HCT116 (cell line): ENCODE results near the gene RFC1. TPM values are rescaled to one million over a fixed set of nuclear protein-coding genes. Genes with fewer than 3 reads are reported as not detected.
"Not testable (repeated sequence)": the region's sequence is repeated elsewhere in the genome, so short reads cannot be mapped to it uniquely, and the experiment has no call there.

ENCODE experiments used
- ATAC-seq: fragments of 200-7000 bp; cut with Tn5 transposase; 2 replicates; pipeline ENCODE4 v1.9.1; 2020; ENCODE audit warnings: mild to moderate bottlenecking, moderate library complexity
- BruUV-seq: library from RNA; stranded (reverse); fragments of 400-500 nt; replicated peaks from 2 replicates; lab custom pipeline; 2021; lab: Mats Ljungman, UMichigan
- CTCF ChIA-PET: fragments of 300-600 bp; sonication (Branson Sonifier 250); formaldehyde crosslinking; loops from one replicate; lab custom pipeline; 2021; ENCODE audit warnings: antibody characterized with exemption; lab: Charles Lee
- POLR2A ChIA-PET: fragments of 300-600, 350-600 bp; sonication (Branson Sonifier 250); formaldehyde crosslinking; loops from one replicate; lab custom pipeline; 2021; ENCODE audit warnings: antibody characterized with exemption; lab: Charles Lee
- RAD21 ChIA-PET, 2 experiments: fragments of 300-600 bp; sonication (Branson Sonifier 250); formaldehyde crosslinking; loops; one replicate each; lab custom pipeline; 2023; ENCODE audit warnings: low total read pairs in 2 of 2; ENCODE audit not compliant: uncharacterized antibody in 2 of 2, unreplicated experiment in 2 of 2, low non-redundant PET in 1 of 2; lab: Charles Lee
- DNase-seq: peaks from one replicate; pipeline ENCODE4 v3.0.0-alpha.2; 2010; ENCODE audit warnings: low read depth, low spot score
- H2AFZ ChIP-seq: fragments of 200-600 bp; shearing (Covaris generic), sonication (generic); 2 replicates; pipeline ENCODE4 v1.6.1; 2017; ENCODE audit warnings: low read depth, mixed run types, mixed read lengths, antibody characterized with exemption, low read length; ENCODE audit not compliant: poor library complexity, severe bottlenecking
- H3K27ac ChIP-seq: 2 replicates; pipeline ENCODE4 v1.5.1; 2012; ENCODE audit warnings: low read depth, low read length
- H3K27me3 ChIP-seq: fragments of 200-600 bp; sonication (generic); 2 replicates; pipeline ENCODE4 v1.6.1; 2016; ENCODE audit warnings: mixed run types, low read length, mixed read lengths; ENCODE audit not compliant: insufficient read depth
- H3K36me3 ChIP-seq, 2 experiments: fragments of 200-500 bp in 1 of 2; fragments of 200-600 bp in 1 of 2; sonication (Bioruptor generic) in 1 of 2; sonication (generic) in 1 of 2; 2 replicates each; pipeline versions ENCODE4 v1.5.1 to v1.6.1; 2014 to 2016; ENCODE audit warnings: low read length in 2 of 2, inconsistent platforms in 1 of 2, mixed read lengths in 1 of 2, mixed run types in 1 of 2; ENCODE audit not compliant: insufficient read depth in 2 of 2, control insufficient read depth in 1 of 2
- H3K4me1 ChIP-seq, 2 experiments: fragments of 200-600 bp in 1 of 2; sonication (generic) in 1 of 2; 2 replicates each; pipeline versions ENCODE4 v1.5.1 to v1.6.1; 2012 to 2017; ENCODE audit warnings: low read length in 2 of 2, inconsistent platforms in 1 of 2, mild to moderate bottlenecking in 1 of 2, mixed read lengths in 1 of 2, mixed run types in 1 of 2, moderate library complexity in 1 of 2; ENCODE audit not compliant: insufficient read depth in 2 of 2, control insufficient read depth in 1 of 2
- H3K4me2 ChIP-seq: fragments of 200-600 bp; sonication (generic); 2 replicates; pipeline ENCODE4 v1.6.1; 2017; ENCODE audit warnings: mixed run types, low read length, mixed read lengths
- H3K4me3 ChIP-seq, 2 experiments: fragments of 200-600 bp in 1 of 2; sonication (generic) in 1 of 2; replicated peaks in 1 of 2; 2 replicates each; pipeline ENCODE4 v1.5.1; 2011 to 2016; ENCODE audit warnings: low read length in 2 of 2, control low read depth in 1 of 2, low read depth in 1 of 2, mild to moderate bottlenecking in 1 of 2, mixed read lengths in 1 of 2, mixed run types in 1 of 2
- H3K79me2 ChIP-seq: fragments of 200-600 bp; sonication (generic); 2 replicates; pipeline ENCODE4 v1.6.1; 2017; ENCODE audit warnings: mild to moderate bottlenecking, mixed run types, low read length, moderate library complexity, mixed read lengths; ENCODE audit not compliant: insufficient read depth
- H3K9ac ChIP-seq: fragments of 200-600 bp; sonication (generic); 2 replicates; pipeline ENCODE4 v1.6.1; 2016; ENCODE audit warnings: low read length, mixed read lengths
- H3K9me2 ChIP-seq: fragments of 200-600 bp; sonication (generic), shearing (Covaris generic); 2 replicates; pipeline ENCODE4 v1.6.1; 2017; ENCODE audit warnings: mixed run types, mild to moderate bottlenecking, moderate library complexity; ENCODE audit not compliant: insufficient read depth
- H3K9me3 ChIP-seq, 2 experiments: fragments of 200-500 bp in 1 of 2; fragments of 200-600 bp in 1 of 2; sonication (Bioruptor generic) in 1 of 2; sonication (generic) in 1 of 2; 2 replicates each; pipeline ENCODE4 v1.6.1; 2014 to 2017; ENCODE audit warnings: low read length in 2 of 2, mixed read lengths in 2 of 2, inconsistent platforms in 1 of 2, low read depth in 1 of 2, mild to moderate bottlenecking in 1 of 2, mixed run types in 1 of 2, moderate library complexity in 1 of 2; ENCODE audit not compliant: control insufficient read depth in 1 of 2, insufficient read depth in 1 of 2
- H4K20me1 ChIP-seq: fragments of 200-600 bp; sonication (generic), shearing (Covaris generic); 2 replicates; pipeline ENCODE4 v1.6.1; 2017; ENCODE audit warnings: mixed run types, mild to moderate bottlenecking, moderate library complexity; ENCODE audit not compliant: insufficient read depth
- EGR1 ChIP-seq: IDR thresholded peaks from 2 replicates; pipeline ENCODE4 v1.6.1; 2012; ENCODE audit warnings: low read depth
- EZH2phosphoT487 ChIP-seq: fragments of 200-600 bp; IDR thresholded peaks from 2 replicates; pipeline ENCODE4 v1.6.1; 2018; ENCODE audit warnings: antibody characterized with exemption, borderline replicate concordance
- POLR2A ChIP-seq: IDR thresholded peaks from 2 replicates; pipeline ENCODE4 v1.7.0; 2011; ENCODE audit warnings: borderline replicate concordance; ENCODE audit not compliant: insufficient read depth, insufficient read length; ENCODE audit errors: extremely low read depth
- POLR2AphosphoS5 ChIP-seq: IDR thresholded peaks from 2 replicates; pipeline ENCODE4 v1.6.1; 2011; ENCODE audit warnings: mild to moderate bottlenecking, low read depth, low read length, moderate library complexity
- RAD21 ChIP-seq: IDR thresholded peaks from 2 replicates; pipeline ENCODE4 v1.6.1; 2012; ENCODE audit warnings: low read depth, mild to moderate bottlenecking
- SIN3A ChIP-seq: IDR thresholded peaks from 2 replicates; pipeline ENCODE4 v1.6.1; 2012; ENCODE audit warnings: low read depth
- TCF7L2 ChIP-seq: IDR thresholded peaks from 2 replicates; pipeline ENCODE4 v1.7.0; 2011; ENCODE audit warnings: borderline replicate concordance, inconsistent platforms; ENCODE audit not compliant: insufficient read depth, insufficient read length; ENCODE audit errors: extremely low read depth
- intact Hi-C: fragments of 100-400 bp; cut with micrococcal nuclease; formaldehyde crosslinking; loops from 2 replicates; pipeline ENCODE4 v1.10.0; 2022
- total RNA-seq: library from RNA; stranded (reverse); gene quantifications from one replicate; pipeline ENCODE4 v1.2.1, GENCODE V29; 2021; ENCODE audit not compliant: unreplicated experiment

The RFC1 gene
- total RNA-seq, 1 experiment from 2014 or later: 52.3 TPM

- Histone ChIP-seq H3K27ac (no peak overlapping the region), H4K20me1 (no peaks in the 10 kb centered on the region), H3K9ac (no peak overlapping the region), H3K9me3 (no peaks in the 10 kb centered on the region), H3K4me1 (peaks cover 5% of the 10 kb centered on the region in 2 experiments; a peak in 2 of 4 replicates), H2AFZ (no peak overlapping the region), H3K27me3 (no peaks in the 10 kb centered on the region), H3K79me2 (peaks cover 9% of the 10 kb centered on the region), H3K4me3 (no peak overlapping the region), H3K4me2 (no peak overlapping the region), H3K9me2 (no peaks in the 10 kb centered on the region), H3K36me3 (peaks cover 9 to 28% of the 10 kb centered on the region in 2 experiments; a peak in 3 of 4 replicates)
- CTCF ChIA-PET: no interaction called here
- TF ChIP-seq EZH2phosphoT487 (no peak), EGR1 (no peak), SIN3A (no peak)
- intact Hi-C loops: no loop called here
- no TSS peak for BruUV-seq
- DNase-seq: no peak
- RAD21 ChIA-PET: no interaction called here
- no peak for ATAC-seq
- POLR2A ChIA-PET: no interaction called here
Observed at GRCh38 chr4:39302901-39303300, 63.3 kb downstream of the RFC1 start.

GRCh38 chr4:39295784-39296183, 70.4 kb downstream of the RFC1 start:
- Histone ChIP-seq H3K27ac (no peak overlapping the region), H3K4me1 (no peaks in the 10 kb centered on the region), H3K4me2 (no peak overlapping the region), H3K4me3 (no peak overlapping the region), H3K9me2 (no peaks in the 10 kb centered on the region), H3K9ac (no peak overlapping the region), H3K79me2 (no peaks in the 10 kb centered on the region), H3K36me3 (peaks cover 12 to 36% of the 10 kb centered on the region in 2 experiments; a peak in 3 of 4 replicates), H2AFZ (no peak overlapping the region), H3K27me3 (no peaks in the 10 kb centered on the region), H4K20me1 (no peaks in the 10 kb centered on the region), H3K9me3 (no peaks in the 10 kb centered on the region)
- no TSS peak for BruUV-seq
- ChIA-PET RAD21 (no interaction called here), POLR2A (no interaction called here), CTCF (no interaction called here)
- intact Hi-C loops: no loop called here
- ATAC-seq (no peak), DNase-seq (no peak)
- TF ChIP-seq POLR2A: no peak
- no peak for TF ChIP-seq RAD21
- no peak for TF ChIP-seq EGR1
- no peak for TF ChIP-seq POLR2AphosphoS5
- TF ChIP-seq TCF7L2: no peak

- ATAC-seq, H3K4me3 ChIP-seq, H3K79me2 ChIP-seq, H3K27me3 ChIP-seq, H3K27ac ChIP-seq, H3K9ac ChIP-seq, RAD21 ChIA-PET, H3K4me2 ChIP-seq, intact Hi-C loops, DNase-seq, H2AFZ ChIP-seq, POLR2A ChIA-PET, BruUV-seq, H3K9me2 ChIP-seq, CTCF ChIA-PET, H3K4me1 ChIP-seq, H3K9me3 ChIP-seq, H4K20me1 ChIP-seq: not testable (repeated sequence)
- H3K36me3 ChIP-seq: peaks cover 32 to 44% of the 10 kb centered on the region in 2 experiments; a peak in 3 of 4 replicates
Observed at GRCh38 chr4:39292433-39292832, 73.7 kb downstream of the RFC1 start.
